NOMO-1 treated with DMSO at 0.1 percent for 48 hours (cell line): ENCODE data around the gene ATP5F1D.
"Not testable (repeated sequence)": the region's sequence is repeated elsewhere in the genome, so short reads cannot be mapped to it uniquely, and the experiment has no call there.

Source experiments
- DNase-seq: peaks from one replicate; lab custom pipeline; 2025; ENCODE audit not compliant: unreplicated experiment; lab: John Stamatoyannopoulos, UW

The ATP5F1D gene

GRCh38 chr19:1246265-1247087 is 4.9 kb downstream of the ATP5F1D start:
- DNase-seq, result not testable (repeated sequence)

- no peak for DNase-seq
Measured at GRCh38 chr19:1247748-1248138, 6.2 kb downstream of the ATP5F1D start.

GRCh38 chr19:1248139-1248785 is 6.7 kb downstream of the ATP5F1D start, which contains the start of gene MIDN:
Gene MIDN (plus strand): TSS chr19:1248583. CDS start chr19:1250297, 1,714 bp downstream.
- peak; percentile 68 for DNase-seq

GRCh38 chr19:1248786-1249297 is 7.3 kb downstream of the ATP5F1D start:
- peak; percentile 70 for DNase-seq

GRCh38 chr19:1249298-1249989 is 7.9 kb downstream of the ATP5F1D start:
- DNase-seq, result peak; percentile 90

GRCh38 chr19:1249990-1250436 is 8.5 kb downstream of the ATP5F1D start:
- no peak for DNase-seq

GRCh38 chr19:1250437-1251260 is 9.1 kb downstream of the ATP5F1D start:
- DNase-seq, result peak; percentile 59

GRCh38 chr19:1251330-1252220 is 10.0 kb downstream of the ATP5F1D start:
- DNase-seq, result peak; percentile 72

GRCh38 chr19:1252221-1252820 is 10.8 kb downstream of the ATP5F1D start:
- DNase-seq, result peak; percentile 91

- DNase-seq, result peak; percentile 96
Measured at GRCh38 chr19:1252821-1253513, 11.4 kb downstream of the ATP5F1D start.

- DNase-seq, result no peak
Measured at GRCh38 chr19:1253514-1254080, 12.0 kb downstream of the ATP5F1D start.

- no peak for DNase-seq
Measured at GRCh38 chr19:1254081-1254527, 12.6 kb downstream of the ATP5F1D start.

GRCh38 chr19:1254530-1255185 is 13.1 kb downstream of the ATP5F1D start:
- DNase-seq, result no peak

GRCh38 chr19:1255186-1256161 is 13.9 kb downstream of the ATP5F1D start:
- DNase-seq, result no peak

GRCh38 chr19:1256646-1257474 is 15.3 kb downstream of the ATP5F1D start:
- DNase-seq, result no peak
